DOHH2 (cell line): ENCODE measurements around the gene POT1.

Experiments
- H3F3A ChIP-seq: fragments of 200-600 bp; sonication (generic), shearing (Covaris generic); 2 replicates; pipeline ENCODE4 v1.6.0; 2016; ENCODE audit warnings: antibody characterized with exemption, mild to moderate bottlenecking; ENCODE audit not compliant: control insufficient read depth, insufficient read depth
- H3K27ac ChIP-seq: fragments of 200-600 bp; sonication (generic); 2 replicates; pipeline ENCODE4 v1.5.1; 2014; ENCODE audit warnings: low read depth, mild to moderate bottlenecking, low read length, moderate library complexity
- H3K27me3 ChIP-seq: fragments of 200-600 bp; sonication (generic); 2 replicates; pipeline ENCODE4 v1.6.1; 2014; ENCODE audit warnings: mild to moderate bottlenecking, low read length, mixed read lengths; ENCODE audit not compliant: control insufficient read depth
- H3K36me3 ChIP-seq: fragments of 200-600 bp; sonication (generic); 2 replicates; pipeline ENCODE4 v1.6.1; 2014; ENCODE audit warnings: mild to moderate bottlenecking, low read length, moderate library complexity, mixed read lengths; ENCODE audit not compliant: control insufficient read depth
- H3K4me1 ChIP-seq: fragments of 200-600 bp; sonication (generic); 2 replicates; pipeline ENCODE4 v1.6.1; 2014; ENCODE audit warnings: mild to moderate bottlenecking, low read length, mixed read lengths; ENCODE audit not compliant: control insufficient read depth
- H3K4me2 ChIP-seq: fragments of 200-600 bp; sonication (generic); 2 replicates; pipeline ENCODE4 v1.6.0; 2014; ENCODE audit warnings: mild to moderate bottlenecking, low read length, moderate library complexity
- H3K4me3 ChIP-seq: fragments of 200-600 bp; sonication (generic); 2 replicates; pipeline ENCODE4 v1.5.1; 2014; ENCODE audit warnings: mild to moderate bottlenecking, low read length, mixed read lengths
- H3K79me2 ChIP-seq: fragments of 200-600 bp; sonication (generic); 2 replicates; pipeline ENCODE4 v1.6.1; 2014; ENCODE audit warnings: mild to moderate bottlenecking, low read length, mixed read lengths; ENCODE audit not compliant: control insufficient read depth
- H3K9me2 ChIP-seq: fragments of 200-600 bp; sonication (generic); replicated peaks from 2 replicates; pipeline ENCODE4 v1.6.1; 2014; ENCODE audit warnings: mild to moderate bottlenecking, low read length, mixed read lengths; ENCODE audit not compliant: control insufficient read depth
- H3K9me3 ChIP-seq: fragments of 200-600 bp; sonication (generic); 2 replicates; pipeline ENCODE4 v1.6.1; 2014; ENCODE audit warnings: antibody characterized with exemption, low read length, mixed read lengths; ENCODE audit not compliant: control insufficient read depth, insufficient read depth
- H4K20me1 ChIP-seq: fragments of 200-600 bp; sonication (generic); 2 replicates; pipeline ENCODE4 v1.6.0; 2014; ENCODE audit warnings: low read depth, mild to moderate bottlenecking, antibody characterized with exemption, low read length, moderate library complexity; ENCODE audit not compliant: control insufficient read depth, insufficient read depth
- CTCF ChIP-seq: fragments of 200-600 bp; sonication (generic); IDR thresholded peaks from one replicate; pipeline ENCODE4 v1.5.1; 2014; ENCODE audit warnings: antibody characterized with exemption, mild to moderate bottlenecking, low read depth, low read length; ENCODE audit not compliant: poor library complexity, severe bottlenecking
- EZH2phosphoT487 ChIP-seq: fragments of 200-600 bp; sonication (generic); IDR thresholded peaks from 2 replicates; pipeline ENCODE4 v1.6.1; 2017; ENCODE audit warnings: borderline replicate concordance, mild to moderate bottlenecking, antibody characterized with exemption, low read length, moderate library complexity, mixed read lengths

The POT1 gene

GRCh38 chr7:124781418-124781817 is 148.2 kb downstream of the POT1 start:
- Histone ChIP-seq H3K4me2 (no peak overlapping the region), H3K27me3 (no peaks in the 10 kb centered on the region)
- TF ChIP-seq CTCF: no peak
- TF ChIP-seq EZH2phosphoT487: no peak

GRCh38 chr7:124780608-124781007 is 149.0 kb downstream of the POT1 start:
- Histone ChIP-seq H3K9me3 (no peaks in the 10 kb centered on the region), H3K79me2 (no peaks in the 10 kb centered on the region), H3F3A (no peaks in the 10 kb centered on the region), H3K4me1 (no peaks in the 10 kb centered on the region), H3K27me3 (no peaks in the 10 kb centered on the region), H3K36me3 (no peaks in the 10 kb centered on the region), H3K27ac (no peak overlapping the region), H3K4me2 (no peak overlapping the region), H3K4me3 (no peak overlapping the region), H4K20me1 (no peaks in the 10 kb centered on the region), H3K9me2 (no peaks in the 10 kb centered on the region)
- TF ChIP-seq CTCF: no peak

More at GRCh38 chr7:124781418-124781817, 148.2 kb downstream of the POT1 start:
- Histone ChIP-seq H3K4me3 (no peak overlapping the region), H3K9me3 (no peaks in the 10 kb centered on the region), H3K79me2 (no peaks in the 10 kb centered on the region), H3K36me3 (no peaks in the 10 kb centered on the region), H4K20me1 (no peaks in the 10 kb centered on the region), H3K9me2 (no peaks in the 10 kb centered on the region), H3K27ac (no peak overlapping the region), H3K4me1 (no peaks in the 10 kb centered on the region), H3F3A (no peaks in the 10 kb centered on the region)

- Histone ChIP-seq H4K20me1 (no peaks in the 10 kb centered on the region), H3K27ac (no peak overlapping the region), H3K9me3 (no peaks in the 10 kb centered on the region), H3K9me2 (no peaks in the 10 kb centered on the region), H3K4me1 (no peaks in the 10 kb centered on the region), H3K27me3 (no peaks in the 10 kb centered on the region), H3K79me2 (no peaks in the 10 kb centered on the region), H3K4me2 (no peak overlapping the region), H3F3A (no peaks in the 10 kb centered on the region), H3K4me3 (no peak overlapping the region), H3K36me3 (no peaks in the 10 kb centered on the region)
- no peak for TF ChIP-seq EZH2phosphoT487
- TF ChIP-seq CTCF: no peak
Observed at GRCh38 chr7:124780056-124780455, 149.6 kb downstream of the POT1 start.

- H3K9me2 ChIP-seq: no peaks in the 10 kb centered on the region
- H3K79me2 ChIP-seq: no peaks in the 10 kb centered on the region
- H3K27me3 ChIP-seq: no peaks in the 10 kb centered on the region
- no peaks in the 10 kb centered on the region for H3K9me3 ChIP-seq
- no peak overlapping the region for H3K4me3 ChIP-seq
- H3K27ac ChIP-seq: no peak overlapping the region
- TF ChIP-seq EZH2phosphoT487 (no peak), CTCF (no peak)
- H3K4me1 ChIP-seq: no peaks in the 10 kb centered on the region
- H4K20me1 ChIP-seq: no peaks in the 10 kb centered on the region
- no peaks in the 10 kb centered on the region for H3F3A ChIP-seq
- no peak overlapping the region for H3K4me2 ChIP-seq
- no peaks in the 10 kb centered on the region for H3K36me3 ChIP-seq
Observed at GRCh38 chr7:124779620-124780019, 150.0 kb downstream of the POT1 start.
